Muscle layer of colon (tissue), 2 donors: Measurements from ENCODE around the gene FGF11.
A peak's percentile ranks its signal among the peaks of the same experiment; 100 is the strongest.
"Not testable (repeated sequence)": the region's sequence is repeated elsewhere in the genome, so short reads cannot be mapped to it uniquely, and the experiment has no call there.

Experiments used
- H3K27ac ChIP-seq: one replicate; pipeline ENCODE4 v1.7.0; 2013; ENCODE audit warnings: low read depth, mild to moderate bottlenecking, low read length, moderate library complexity
- H3K27me3 ChIP-seq, 2 donors: one replicate each; pipeline ENCODE4 v1.7.0; 2013; ENCODE audit warnings: low read length in 2 of 2, mild to moderate bottlenecking in 2 of 2; ENCODE audit not compliant: insufficient read depth in 2 of 2, control insufficient read depth in 1 of 2
- H3K36me3 ChIP-seq: one replicate; pipeline ENCODE4 v1.7.0; 2013; ENCODE audit warnings: mild to moderate bottlenecking, low read length; ENCODE audit not compliant: insufficient read depth
- H3K4me1 ChIP-seq: one replicate; pipeline ENCODE4 v1.7.0; 2013; ENCODE audit warnings: mild to moderate bottlenecking, low read length; ENCODE audit not compliant: insufficient read depth
- H3K4me3 ChIP-seq, 2 donors: one replicate each; pipeline ENCODE4 v1.7.0; 2013; ENCODE audit warnings: low read length in 2 of 2, low read depth in 1 of 2, mild to moderate bottlenecking in 1 of 2, moderate library complexity in 1 of 2
- H3K9ac ChIP-seq: one replicate; pipeline ENCODE4 v1.7.0; 2013; ENCODE audit warnings: low read length
- H3K9me3 ChIP-seq: one replicate; pipeline ENCODE4 v1.7.0; 2013; ENCODE audit warnings: mild to moderate bottlenecking, low read length
- donor health status: abdominal sarcoma.
- donor health status: Adenocarcinoma of cecum.

The FGF11 gene

GRCh38 chr17:7477392-7478275 lies 38.3 kb downstream of the FGF11 start:
- Histone ChIP-seq H3K36me3 (no peaks in the 10 kb centered on the region), H3K9me3 (no peaks in the 10 kb centered on the region), H3K27ac (peak overlapping the region; percentile 99), H3K27me3 (no peaks in the 10 kb centered on the region), H3K4me3 (peak overlapping the region; percentile 98 to 100), H3K4me1 (peaks cover 46% of the 10 kb centered on the region), H3K9ac (peak overlapping the region; percentile 95)

GRCh38 chr17:7478276-7479212 lies 39.2 kb downstream of the FGF11 start:
- H3K4me3 ChIP-seq, result peak overlapping the region; percentile 98 to 100
- H3K9ac ChIP-seq, result peak overlapping the region; percentile 95
- H3K27me3 ChIP-seq, result no peaks in the 10 kb centered on the region
- H3K27ac ChIP-seq, result peak overlapping the region; percentile 99
- H3K36me3 ChIP-seq, result no peaks in the 10 kb centered on the region
- H3K9me3 ChIP-seq, result no peaks in the 10 kb centered on the region
- H3K4me1 ChIP-seq, result peaks cover 51% of the 10 kb centered on the region

- Histone ChIP-seq H3K27ac (peak within 1 kb of the TSS; percentile 99), H3K9me3 (no peaks in the 10 kb centered on the region), H3K27me3 (no peaks in the 10 kb centered on the region), H3K9ac (peak within 1 kb of the TSS; percentile 95), H3K4me3 (peak within 1 kb of the TSS; percentile 98 to 100), H3K36me3 (no peaks in the 10 kb centered on the region), H3K4me1 (peaks cover 46% of the 10 kb centered on the region)
These were observed 40.1 kb downstream of the FGF11 start, which contains the start of gene ZBTB4 for GRCh38 chr17:7479213-7480088. ZBTB4 (minus strand) TSS chr17:7479631; CDS start chr17:7466801, 12,830 bp downstream.

GRCh38 chr17:7480089-7480384 lies 40.7 kb downstream of the FGF11 start:
- peak overlapping the region; percentile 95 for H3K9ac ChIP-seq
- H3K9me3 ChIP-seq, result no peaks in the 10 kb centered on the region
- H3K4me1 ChIP-seq, result peaks cover 41% of the 10 kb centered on the region
- H3K27ac ChIP-seq, result peak overlapping the region; percentile 94
- H3K27me3 ChIP-seq, result no peaks in the 10 kb centered on the region
- peak overlapping the region; percentile 47 to 90 for H3K4me3 ChIP-seq
- H3K36me3 ChIP-seq, result no peaks in the 10 kb centered on the region

- H3K27me3 ChIP-seq, H3K36me3 ChIP-seq, H3K9me3 ChIP-seq: not testable (repeated sequence)
- Histone ChIP-seq H3K4me1 (peaks cover 37% of the 10 kb centered on the region), H3K27ac (peak within 1 kb of the TSS; percentile 94), H3K4me3 (peak within 1 kb of the TSS in 1 of 2 donors; percentile 90), H3K9ac (peak within 1 kb of the TSS; percentile 95)
These were observed 42.0 kb downstream of the FGF11 start, which contains the start of gene SLC35G6 for GRCh38 chr17:7481275-7481674. SLC35G6 (plus strand) TSS chr17:7481446; CDS start chr17:7481517, 71 bp downstream.

GRCh38 chr17:7481842-7482741 lies 42.8 kb downstream of the FGF11 start:
- peaks cover 37% of the 10 kb centered on the region for H3K4me1 ChIP-seq
- H3K36me3 ChIP-seq, H3K4me3 ChIP-seq, H3K27me3 ChIP-seq, H3K9ac ChIP-seq, H3K9me3 ChIP-seq: not testable (repeated sequence)
- H3K27ac ChIP-seq, result peak overlapping the region; percentile 99

GRCh38 chr17:7482742-7483088 lies 43.4 kb downstream of the FGF11 start:
- Histone ChIP-seq H3K9ac (peak overlapping the region; percentile 78), H3K4me1 (peaks cover 37% of the 10 kb centered on the region), H3K27ac (peak overlapping the region; percentile 99), H3K4me3 (peak overlapping the region in 1 of 2 donors; percentile 63)
- H3K36me3 ChIP-seq, H3K9me3 ChIP-seq, H3K27me3 ChIP-seq: not testable (repeated sequence)

GRCh38 chr17:7483255-7484066 lies 44.1 kb downstream of the FGF11 start:
- H3K4me1 ChIP-seq, result peaks cover 35% of the 10 kb centered on the region

GRCh38 chr17:7484067-7484918 lies 45.0 kb downstream of the FGF11 start, which contains the start of gene POLR2A:
POLR2A (plus strand) TSS chr17:7484366.
- peaks cover 39% of the 10 kb centered on the region for H3K4me1 ChIP-seq
- H3K36me3 ChIP-seq, result no peaks in the 10 kb centered on the region
- peak within 1 kb of the TSS; percentile 78 for H3K9ac ChIP-seq
- H3K9me3 ChIP-seq, result no peaks in the 10 kb centered on the region
- no peaks in the 10 kb centered on the region for H3K27me3 ChIP-seq
- H3K27ac ChIP-seq, result peak within 1 kb of the TSS; percentile 99
- H3K4me3 ChIP-seq, result peak within 1 kb of the TSS; percentile 71 to 86

More at GRCh38 chr17:7483255-7484066, 44.1 kb downstream of the FGF11 start:
- Histone ChIP-seq H3K27me3 (no peaks in the 10 kb centered on the region), H3K9ac (peak overlapping the region; percentile 78), H3K9me3 (no peaks in the 10 kb centered on the region), H3K4me3 (peak overlapping the region; percentile 63 to 86), H3K36me3 (no peaks in the 10 kb centered on the region), H3K27ac (peak overlapping the region; percentile 99)
